Fibroblast of pulmonary artery (primary cell): ENCODE data around the gene EVL.

Experiments used
- DNase-seq: peaks from one replicate; pipeline ENCODE4 v3.0.0-alpha.2; 2010; ENCODE audit warnings: low read depth
- H3K4me3 ChIP-seq: replicated peaks from 2 replicates; pipeline ENCODE4 v1.5.1; 2011; ENCODE audit warnings: low read depth, mild to moderate bottlenecking, control low read depth, low read length, moderate library complexity
- TF ChIP-seq, protein P1 (sequence below): IDR thresholded peaks from 2 replicates; pipeline ENCODE4 v1.5.1; 2011; ENCODE audit warnings: mild to moderate bottlenecking, control low read depth, low read length, inconsistent platforms; ENCODE audit errors: missing control alignments

The EVL gene

DNA sequence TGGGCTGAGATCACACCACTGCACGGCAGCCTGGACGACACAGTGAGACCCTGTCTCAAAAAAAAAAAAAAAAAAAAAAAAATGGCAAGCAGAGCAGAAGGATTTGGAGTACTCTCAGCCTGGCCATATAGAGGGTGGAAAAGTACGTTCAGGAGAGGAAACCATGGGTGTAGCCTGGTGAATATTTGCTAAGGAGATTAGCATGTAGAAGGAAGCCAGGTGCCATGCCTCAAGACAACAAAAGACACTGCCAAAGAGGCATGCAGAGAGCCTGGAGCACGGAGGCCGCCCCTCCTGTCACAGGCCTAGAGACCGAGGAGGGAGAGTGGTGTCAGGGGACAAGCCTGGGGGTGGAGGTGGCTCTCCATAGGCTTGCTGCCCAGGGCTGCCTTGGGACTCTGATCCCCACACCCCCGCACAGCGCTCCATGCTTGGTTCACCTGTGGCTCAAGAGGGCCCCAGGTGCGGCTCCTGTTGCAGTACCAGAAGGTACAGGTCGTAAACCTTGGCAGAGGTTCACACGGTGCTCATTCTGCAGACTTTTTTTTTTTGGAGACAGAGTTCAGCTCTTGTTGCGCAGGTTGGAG lies 122.1 kb downstream of the EVL start:
- no peak for DNase-seq
- TF ChIP-seq, protein P1, sequence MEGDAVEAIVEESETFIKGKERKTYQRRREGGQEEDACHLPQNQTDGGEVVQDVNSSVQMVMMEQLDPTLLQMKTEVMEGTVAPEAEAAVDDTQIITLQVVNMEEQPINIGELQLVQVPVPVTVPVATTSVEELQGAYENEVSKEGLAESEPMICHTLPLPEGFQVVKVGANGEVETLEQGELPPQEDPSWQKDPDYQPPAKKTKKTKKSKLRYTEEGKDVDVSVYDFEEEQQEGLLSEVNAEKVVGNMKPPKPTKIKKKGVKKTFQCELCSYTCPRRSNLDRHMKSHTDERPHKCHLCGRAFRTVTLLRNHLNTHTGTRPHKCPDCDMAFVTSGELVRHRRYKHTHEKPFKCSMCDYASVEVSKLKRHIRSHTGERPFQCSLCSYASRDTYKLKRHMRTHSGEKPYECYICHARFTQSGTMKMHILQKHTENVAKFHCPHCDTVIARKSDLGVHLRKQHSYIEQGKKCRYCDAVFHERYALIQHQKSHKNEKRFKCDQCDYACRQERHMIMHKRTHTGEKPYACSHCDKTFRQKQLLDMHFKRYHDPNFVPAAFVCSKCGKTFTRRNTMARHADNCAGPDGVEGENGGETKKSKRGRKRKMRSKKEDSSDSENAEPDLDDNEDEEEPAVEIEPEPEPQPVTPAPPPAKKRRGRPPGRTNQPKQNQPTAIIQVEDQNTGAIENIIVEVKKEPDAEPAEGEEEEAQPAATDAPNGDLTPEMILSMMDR, result no peak
- H3K4me3 ChIP-seq, result no peak overlapping the region

GRCh38 chr14:100188392-100189030 lies 123.3 kb downstream of the EVL start:
- TF ChIP-seq, protein P1, result no peak
- no peak overlapping the region for H3K4me3 ChIP-seq
- DNase-seq, result no peak

GRCh38 chr14:100190126-100190525 lies 124.9 kb downstream of the EVL start:
- TF ChIP-seq, protein P1, result no peak
- no peak for DNase-seq
- no peak overlapping the region for H3K4me3 ChIP-seq

- TF ChIP-seq, protein P1, result no peak
- H3K4me3 ChIP-seq, result no peak overlapping the region
These were observed 126.5 kb downstream of the EVL start for GRCh38 chr14:100191584-100192249.

DNA sequence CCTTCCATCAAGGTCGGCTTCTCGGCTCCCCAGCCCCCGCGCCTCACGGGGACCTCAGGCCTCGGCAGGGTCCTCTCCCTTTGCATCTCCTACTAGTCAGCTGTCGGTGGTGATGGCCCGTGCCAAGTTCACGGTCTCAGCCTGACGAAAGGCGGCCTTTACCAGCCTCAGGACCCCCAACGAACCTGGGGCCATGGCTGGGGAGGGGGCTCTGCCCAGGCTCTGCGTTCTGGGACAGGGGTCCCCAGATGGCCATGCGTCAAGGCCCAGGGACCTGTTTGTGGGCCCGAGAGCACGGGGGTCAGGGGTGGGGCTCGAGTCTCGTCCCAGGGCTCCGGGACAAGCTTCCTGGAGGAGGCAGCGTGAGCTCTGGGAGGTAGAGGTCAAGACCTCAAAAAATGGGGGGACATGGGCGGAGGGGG lies 127.0 kb downstream of the EVL start:
- TF ChIP-seq, protein P1, result no peak
- DNase-seq, result no peak
- peak overlapping the region; percentile 46 for H3K4me3 ChIP-seq

More at GRCh38 chr14:100191584-100192249, 126.5 kb downstream of the EVL start:
- no peak for DNase-seq

GRCh38 chr14:100192672-100193416 lies 127.6 kb downstream of the EVL start:
- TF ChIP-seq, protein P1, result peak; percentile 68
- DNase-seq, result peak; percentile 97
- H3K4me3 ChIP-seq, result peak overlapping the region; percentile 54
